Measurements from ENCODE around the gene DNAH7.

Gene DNAH7

DNA sequence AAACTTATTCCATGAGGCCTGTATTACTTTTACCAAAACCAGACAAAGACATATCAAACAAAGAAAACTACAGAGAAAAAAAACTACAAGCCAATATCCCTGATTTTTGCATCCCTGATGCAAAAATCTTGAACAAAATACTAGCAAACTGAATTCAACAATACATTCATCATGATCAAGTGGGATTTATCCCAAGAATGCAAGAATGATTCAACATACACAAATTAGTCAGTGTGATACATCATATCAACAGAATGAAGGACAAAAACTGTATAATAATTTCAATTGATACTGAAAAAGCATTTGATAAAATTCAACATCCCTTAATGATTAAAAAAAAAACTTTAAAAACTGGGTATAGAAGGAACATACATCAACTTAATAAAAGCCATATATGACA lies 304.8 kb downstream of the DNAH7 start:
- Histone ChIP-seq H4K20me1 (ENCODE audit: insufficient read depth) (no peaks in the 10 kb centered on the region), H3K9ac (no peak overlapping the region), H3K36me3 (ENCODE audit: insufficient read depth) (no peaks in the 10 kb centered on the region), H3K79me2 (ENCODE audit: insufficient read depth, low read depth) (no peaks in the 10 kb centered on the region), H3K4me1 (ENCODE audit: low read depth, poor library complexity, severe bottlenecking) (no peaks in the 10 kb centered on the region), H2AFZ (ENCODE audit: low read depth) (no peak overlapping the region), H3K4me2 (no peak overlapping the region), H3K27ac (no peak overlapping the region), H3K27me3 (ENCODE audit: insufficient read depth, low read depth) (no peaks in the 10 kb centered on the region; the same call in 1 of the 2 replicates), H3K4me3 (IDR thresholded peaks at IDR 0.05; ENCODE audit: insufficient read depth, low read depth, low read length) (no peak overlapping the region)
- TF ChIP-seq, protein P1, sequence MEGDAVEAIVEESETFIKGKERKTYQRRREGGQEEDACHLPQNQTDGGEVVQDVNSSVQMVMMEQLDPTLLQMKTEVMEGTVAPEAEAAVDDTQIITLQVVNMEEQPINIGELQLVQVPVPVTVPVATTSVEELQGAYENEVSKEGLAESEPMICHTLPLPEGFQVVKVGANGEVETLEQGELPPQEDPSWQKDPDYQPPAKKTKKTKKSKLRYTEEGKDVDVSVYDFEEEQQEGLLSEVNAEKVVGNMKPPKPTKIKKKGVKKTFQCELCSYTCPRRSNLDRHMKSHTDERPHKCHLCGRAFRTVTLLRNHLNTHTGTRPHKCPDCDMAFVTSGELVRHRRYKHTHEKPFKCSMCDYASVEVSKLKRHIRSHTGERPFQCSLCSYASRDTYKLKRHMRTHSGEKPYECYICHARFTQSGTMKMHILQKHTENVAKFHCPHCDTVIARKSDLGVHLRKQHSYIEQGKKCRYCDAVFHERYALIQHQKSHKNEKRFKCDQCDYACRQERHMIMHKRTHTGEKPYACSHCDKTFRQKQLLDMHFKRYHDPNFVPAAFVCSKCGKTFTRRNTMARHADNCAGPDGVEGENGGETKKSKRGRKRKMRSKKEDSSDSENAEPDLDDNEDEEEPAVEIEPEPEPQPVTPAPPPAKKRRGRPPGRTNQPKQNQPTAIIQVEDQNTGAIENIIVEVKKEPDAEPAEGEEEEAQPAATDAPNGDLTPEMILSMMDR (conservative IDR thresholded peaks at IDR 0.05; ENCODE audit: low read depth, low read length), result no peak

DNA sequence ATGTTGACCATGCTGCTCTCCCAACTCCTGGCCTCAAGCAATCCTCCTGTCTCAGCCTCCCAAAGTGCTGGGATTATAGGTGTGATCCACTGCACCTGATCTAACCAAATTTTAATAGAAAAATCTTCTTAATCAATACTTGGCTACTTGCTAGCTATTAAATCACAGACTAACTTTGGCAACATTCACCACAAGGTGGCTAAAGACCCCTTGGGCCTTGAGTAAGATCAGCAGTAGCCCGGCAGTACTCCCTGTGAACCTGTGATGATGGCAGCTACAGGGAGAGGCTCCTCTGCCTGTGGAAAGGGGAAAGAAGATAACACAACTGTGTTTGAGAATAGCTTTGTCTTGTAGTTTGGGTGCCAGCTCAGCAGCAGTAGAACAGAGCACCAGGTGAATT lies 308.8 kb downstream of the DNAH7 start:
- Histone ChIP-seq H3K27me3 (ENCODE audit: insufficient read depth, low read depth) (no peaks in the 10 kb centered on the region), H3K79me2 (ENCODE audit: insufficient read depth, low read depth) (no peaks in the 10 kb centered on the region), H2AFZ (ENCODE audit: low read depth) (no peak overlapping the region), H3K4me2 (no peak overlapping the region), H3K36me3 (ENCODE audit: insufficient read depth) (no peaks in the 10 kb centered on the region), H3K27ac (no peak overlapping the region), H3K4me1 (ENCODE audit: low read depth, poor library complexity, severe bottlenecking) (no peaks in the 10 kb centered on the region), H4K20me1 (ENCODE audit: insufficient read depth) (no peaks in the 10 kb centered on the region), H3K9ac (no peak overlapping the region), H3K4me3 (IDR thresholded peaks at IDR 0.05; ENCODE audit: insufficient read depth, low read depth, low read length) (no peak overlapping the region)
- TF ChIP-seq, protein P1 (conservative IDR thresholded peaks at IDR 0.05; ENCODE audit: low read depth, low read length), result no peak

DNA sequence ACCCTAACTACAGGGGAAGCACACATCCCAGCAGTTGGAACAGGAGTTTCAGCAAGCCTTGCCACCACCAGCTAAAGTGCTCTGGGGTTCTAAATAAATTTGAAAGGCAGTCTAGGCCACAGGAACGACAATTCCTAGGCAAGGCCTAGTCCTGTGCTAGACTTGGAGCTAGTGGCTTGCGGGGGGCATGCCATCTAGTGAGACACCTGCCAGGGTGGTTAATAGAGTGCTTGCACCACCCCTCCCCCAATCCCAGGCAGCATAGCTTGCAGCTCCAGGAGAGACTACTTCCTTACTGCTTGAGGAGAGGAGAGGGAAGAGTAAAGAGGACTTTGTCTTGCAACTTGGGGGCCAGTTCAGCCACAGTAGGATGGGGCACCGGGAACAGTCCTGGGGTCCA lies 309.8 kb downstream of the DNAH7 start:
- Histone ChIP-seq H3K27ac (no peak overlapping the region), H4K20me1 (ENCODE audit: insufficient read depth) (no peaks in the 10 kb centered on the region), H3K27me3 (ENCODE audit: insufficient read depth, low read depth) (no peaks in the 10 kb centered on the region), H2AFZ (ENCODE audit: low read depth) (no peak overlapping the region), H3K4me1 (ENCODE audit: low read depth, poor library complexity, severe bottlenecking) (no peaks in the 10 kb centered on the region), H3K9ac (no peak overlapping the region), H3K4me3 (IDR thresholded peaks at IDR 0.05; ENCODE audit: insufficient read depth, low read depth, low read length) (no peak overlapping the region), H3K4me2 (no peak overlapping the region), H3K79me2 (ENCODE audit: insufficient read depth, low read depth) (no peaks in the 10 kb centered on the region), H3K36me3 (ENCODE audit: insufficient read depth) (no peaks in the 10 kb centered on the region)
- TF ChIP-seq, protein P1 (conservative IDR thresholded peaks at IDR 0.05; ENCODE audit: low read depth, low read length), result no peak

DNA sequence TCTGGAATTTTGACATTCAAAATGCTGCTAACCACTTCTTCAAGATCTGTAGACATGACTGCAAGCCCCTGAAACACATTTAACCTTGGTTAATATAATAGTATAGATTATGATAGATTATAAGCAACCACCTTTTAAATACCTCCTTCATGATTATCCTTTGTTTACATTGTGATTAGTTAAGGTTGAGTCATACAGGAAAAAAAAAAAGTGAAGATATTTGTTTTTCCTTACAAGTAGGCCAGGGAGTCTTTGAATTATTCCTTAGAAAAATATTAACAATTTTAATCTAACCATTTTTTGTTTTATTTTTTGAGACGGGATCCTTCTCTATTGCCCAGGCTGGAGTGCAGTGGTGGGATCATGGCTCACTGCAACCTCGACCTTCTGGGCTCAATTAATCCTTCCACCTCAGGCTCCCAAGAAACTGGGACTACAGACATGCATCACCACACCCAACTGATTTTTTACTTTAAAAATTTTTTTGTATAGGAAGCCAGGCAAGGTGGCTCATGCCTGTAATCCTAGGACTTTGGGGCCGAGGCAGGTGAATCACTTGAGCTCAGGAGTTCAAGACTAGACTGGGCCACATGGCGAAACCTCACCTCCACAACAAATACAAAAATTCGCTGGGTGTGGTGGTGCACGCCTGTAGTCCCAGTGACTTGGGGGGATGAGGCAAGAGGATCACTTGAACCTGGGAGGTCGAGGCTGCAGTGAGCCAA lies 312.3 kb downstream of the DNAH7 start:
- Histone ChIP-seq H2AFZ (ENCODE audit: low read depth) (no peak overlapping the region), H3K4me2 (no peak overlapping the region), H3K79me2 (ENCODE audit: insufficient read depth, low read depth) (no peaks in the 10 kb centered on the region), H4K20me1 (ENCODE audit: insufficient read depth) (no peaks in the 10 kb centered on the region), H3K36me3 (ENCODE audit: insufficient read depth) (no peaks in the 10 kb centered on the region), H3K4me1 (ENCODE audit: low read depth, poor library complexity, severe bottlenecking) (no peaks in the 10 kb centered on the region), H3K9ac (no peak overlapping the region), H3K4me3 (IDR thresholded peaks at IDR 0.05; ENCODE audit: insufficient read depth, low read depth, low read length) (no peak overlapping the region), H3K27me3 (ENCODE audit: insufficient read depth, low read depth) (no peaks in the 10 kb centered on the region), H3K27ac (no peak overlapping the region)
- TF ChIP-seq, protein P1 (conservative IDR thresholded peaks at IDR 0.05; ENCODE audit: low read depth, low read length), result no peak
